Right renal pelvis (tissue), 4 donors: ENCODE results near the gene ELMOD3. TPM values are rescaled to one million over a fixed set of nuclear protein-coding genes. Genes with fewer than 3 reads are reported as not detected.
"Not testable (repeated sequence)": the region's sequence is repeated elsewhere in the genome, so short reads cannot be mapped to it uniquely, and the experiment has no call there.

Experiments
- DNase-seq, 4 donors: peaks; one replicate each; pipeline ENCODE4 v3.0.0-alpha.2; 2013; ENCODE audit warnings: low read depth in 4 of 4, low spot score in 3 of 4, missing footprints in 1 of 4
- polyA plus RNA-seq, 4 donors: library from polyadenylated mRNA; unstranded; fragments of 120-200 nt; gene quantifications; one replicate each; pipeline ENCODE4 v1.2.1, GENCODE V29; 2013; ENCODE audit not compliant: insufficient read length in 4 of 4

ELMOD3 gene
- polyA plus RNA-seq, 4 donors = 23.9 to 27.7 (median 25.7) TPM

GRCh38 chr2:85327822-85328617, 26.5 kb upstream of the ELMOD3 start, which contains the start of gene TGOLN2:
TGOLN2 (minus strand) TSS chr2:85327989; CDS start chr2:85327962, 27 bp downstream.
- DNase-seq = peak; percentile 85 to 91 (median 88)

GRCh38 chr2:85329181-85329651, 25.4 kb upstream of the ELMOD3 start:
- no peak for DNase-seq

GRCh38 chr2:85329701-85330100, 24.9 kb upstream of the ELMOD3 start:
- not testable (repeated sequence) for DNase-seq

- no peak for DNase-seq
These were observed 23.5 kb upstream of the ELMOD3 start for GRCh38 chr2:85330839-85331636.

GRCh38 chr2:85333877-85334276, 20.7 kb upstream of the ELMOD3 start:
- not testable (repeated sequence) for DNase-seq

GRCh38 chr2:85334928-85335327, 19.6 kb upstream of the ELMOD3 start:
- DNase-seq = no peak

- no peak for DNase-seq
These were observed 14.3 kb upstream of the ELMOD3 start for GRCh38 chr2:85340034-85340892.

- no peak for DNase-seq
These were observed 13.1 kb upstream of the ELMOD3 start for GRCh38 chr2:85341269-85342029.

- no peak for DNase-seq
These were observed 12.4 kb upstream of the ELMOD3 start for GRCh38 chr2:85342156-85342555.

- not testable (repeated sequence) for DNase-seq
These were observed 11.2 kb upstream of the ELMOD3 start for GRCh38 chr2:85343207-85343895.

- no peak for DNase-seq
These were observed 10.1 kb upstream of the ELMOD3 start for GRCh38 chr2:85344356-85344954.

- no peak for DNase-seq
These were observed 7.0 kb upstream of the ELMOD3 start for GRCh38 chr2:85347599-85347998.

- no peak for DNase-seq
These were observed 688 bp upstream of the ELMOD3 start for GRCh38 chr2:85353876-85354285.

GRCh38 chr2:85355073-85355410, 473 bp downstream of the ELMOD3 start:
- DNase-seq = no peak

- DNase-seq = no peak
These were observed 952 bp downstream of the ELMOD3 start for GRCh38 chr2:85355521-85355920.

GRCh38 chr2:85356186-85356585, 1.6 kb downstream of the ELMOD3 start:
- no peak for DNase-seq

GRCh38 chr2:85357736-85358135, 3.2 kb downstream of the ELMOD3 start:
- no peak for DNase-seq

- not testable (repeated sequence) for DNase-seq
These were observed 8.3 kb downstream of the ELMOD3 start for GRCh38 chr2:85362653-85363387.
